Thyroid gland (tissue), 4 donors: ENCODE data around the gene ZNF777.

Source experiments
- CTCF ChIP-seq, 6 experiments: fragments of 200-600 bp in 3 of 6; fragments of 450-650 bp in 3 of 6; sonication (generic) in 3 of 6; IDR thresholded peaks; one replicate each; pipeline ENCODE4 v1.5.1; 2016 to 2019; ENCODE audit warnings: antibody characterized with exemption in 6 of 6, mild to moderate bottlenecking in 2 of 6, inconsistent platforms in 1 of 6, moderate library complexity in 1 of 6
- POLR2A ChIP-seq, 2 donors: fragments of 450-650 bp; IDR thresholded peaks; one replicate each; pipeline ENCODE4 v1.6.1; 2017; ENCODE audit warnings: antibody characterized with exemption in 2 of 2, mild to moderate bottlenecking in 2 of 2, moderate library complexity in 1 of 2

- no peak for TF ChIP-seq CTCF (IDR thresholded peaks at IDR 0.05)
- TF ChIP-seq POLR2A (IDR thresholded peaks at IDR 0.05), result no peak
Observed at GRCh38 chr7:149476791-149477190, 15.9 kb upstream of the ZNF777 start.
